ENCODE measurements around the gene STC2.

STC2 gene

DNA sequence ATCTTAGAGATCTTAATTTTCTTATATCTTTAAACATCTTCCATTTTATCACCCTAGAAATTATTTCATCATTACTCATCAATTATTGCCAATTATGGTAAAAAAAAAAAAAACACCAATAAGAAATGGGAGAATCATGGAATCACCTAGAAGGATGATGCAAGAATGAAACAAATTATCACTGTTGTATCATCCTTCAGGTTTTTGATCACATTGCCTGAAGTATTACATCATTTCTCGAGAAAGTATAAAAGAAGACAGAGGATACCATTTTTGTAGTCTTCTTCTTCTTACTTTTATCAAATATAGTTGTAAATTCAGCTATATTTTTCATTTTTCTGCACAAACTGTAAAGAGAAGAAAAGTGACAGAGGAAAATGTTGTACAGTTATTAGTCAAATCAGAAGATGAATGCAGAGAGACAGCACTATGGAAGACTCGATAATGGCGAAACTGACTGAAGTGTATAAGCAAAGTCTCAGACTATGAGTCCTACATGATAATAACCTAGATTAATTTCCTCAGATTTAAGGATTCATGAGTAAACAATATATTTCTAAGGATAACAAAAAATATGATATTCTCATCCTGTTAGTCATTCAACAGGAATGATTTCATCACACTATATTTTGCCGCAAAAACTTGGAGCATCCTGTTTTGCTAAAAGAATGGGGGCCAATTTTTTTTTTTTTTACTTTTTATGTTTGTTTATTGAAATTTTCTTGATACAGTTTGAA is 5.9 kb upstream of the STC2 start:
- H3K27me3 ChIP-seq (ENCODE audit: insufficient read depth, insufficient read length), result peaks cover 8% of the 10 kb centered on the region
- TF ChIP-seq SUZ12 (IDR thresholded peaks at IDR 0.05; ENCODE audit: extremely low read depth, insufficient read depth, insufficient read length) (no peak), ZNF274 (IDR thresholded peaks at IDR 0.05; ENCODE audit: low read depth, low read length) (no peak), YY1 (IDR thresholded peaks at IDR 0.05; ENCODE audit: insufficient read depth, insufficient read length) (no peak)
- no peak overlapping the region for H3K4me3 ChIP-seq (ENCODE audit: insufficient read length, low read depth)
- H3K9ac ChIP-seq (ENCODE audit: insufficient read length, low read depth), result no peak overlapping the region
- H3K9me3 ChIP-seq (ENCODE audit: insufficient read depth, low read length), result peaks cover 4% of the 10 kb centered on the region; the same call in 1 of the 2 replicates
- H3K4me1 ChIP-seq (ENCODE audit: insufficient read depth, insufficient read length), result no peaks in the 10 kb centered on the region
- DNase-seq (ENCODE audit: low read depth, low spot score), result no peak
- no peaks in the 10 kb centered on the region for H3K36me3 ChIP-seq (ENCODE audit: insufficient read depth, insufficient read length, low read length)

DNA sequence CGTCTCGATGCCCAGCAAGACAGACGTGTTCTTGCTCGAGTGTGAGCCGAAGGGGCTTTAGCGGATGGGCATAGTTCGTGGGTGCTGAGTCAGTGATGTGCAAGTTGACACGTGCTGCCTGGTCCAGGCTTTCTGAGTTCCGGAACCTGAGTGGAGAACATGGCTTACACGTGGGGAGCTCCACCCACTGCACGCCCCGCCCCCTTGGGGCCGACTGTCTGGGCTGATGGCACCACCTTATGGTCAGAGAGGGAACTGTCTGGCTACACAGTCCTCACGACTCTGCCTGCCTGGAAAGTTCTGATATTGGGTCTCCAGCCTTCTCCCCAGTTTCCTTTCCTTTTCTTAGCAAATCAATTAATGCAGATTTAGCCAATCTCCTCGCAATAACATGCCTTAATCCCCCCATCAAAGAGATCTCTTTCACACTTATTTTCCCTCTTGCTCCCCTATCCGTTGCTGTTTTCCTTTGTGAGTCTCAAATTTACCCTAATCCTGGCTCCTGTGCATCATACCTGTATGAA is 3.8 kb upstream of the STC2 start:
- peaks cover 20% of the 10 kb centered on the region for H3K27me3 ChIP-seq (ENCODE audit: insufficient read depth, insufficient read length)
- no peak overlapping the region for H3K9ac ChIP-seq (ENCODE audit: insufficient read length, low read depth)

DNA sequence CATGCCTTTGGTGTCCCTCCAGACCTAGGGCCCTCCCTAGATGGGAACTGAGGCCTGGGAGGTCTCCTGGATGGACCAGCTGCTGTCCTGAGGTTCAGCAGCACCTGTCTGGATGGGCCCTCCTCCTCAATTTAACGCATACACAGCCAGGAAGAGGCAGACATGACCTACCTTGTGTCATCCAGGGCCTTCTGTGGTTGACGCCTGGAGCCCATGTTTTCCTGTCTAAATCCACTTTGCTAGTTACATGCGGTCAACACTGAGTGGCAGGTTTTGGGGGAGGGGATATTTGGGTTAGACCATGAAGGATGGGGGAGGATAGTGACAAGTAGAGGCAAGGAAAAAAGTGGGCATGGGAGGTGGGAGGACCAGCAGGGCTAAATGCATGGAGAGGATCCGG is 3.1 kb upstream of the STC2 start:
- Histone ChIP-seq H3K36me3 (ENCODE audit: insufficient read depth, insufficient read length, low read length) (no peaks in the 10 kb centered on the region), H3K4me3 (ENCODE audit: insufficient read length, low read depth) (no peak overlapping the region), H3K27me3 (ENCODE audit: insufficient read depth, insufficient read length) (peaks cover 27% of the 10 kb centered on the region), H3K9ac (ENCODE audit: insufficient read length, low read depth) (no peak overlapping the region), H3K9me3 (ENCODE audit: insufficient read depth, low read length) (peaks cover 4% of the 10 kb centered on the region; the same call in 1 of the 2 replicates), H3K4me1 (ENCODE audit: insufficient read depth, insufficient read length) (no peaks in the 10 kb centered on the region)
- DNase-seq (ENCODE audit: low read depth, low spot score), result no peak
- TF ChIP-seq YY1 (IDR thresholded peaks at IDR 0.05; ENCODE audit: insufficient read depth, insufficient read length) (no peak), ZNF274 (IDR thresholded peaks at IDR 0.05; ENCODE audit: low read depth, low read length) (no peak), SUZ12 (IDR thresholded peaks at IDR 0.05; ENCODE audit: extremely low read depth, insufficient read depth, insufficient read length) (no peak)

More for the DNA sequence above, 3.8 kb upstream of the STC2 start:
- Histone ChIP-seq H3K4me3 (ENCODE audit: insufficient read length, low read depth) (no peak overlapping the region), H3K4me1 (ENCODE audit: insufficient read depth, insufficient read length) (no peaks in the 10 kb centered on the region), H3K9me3 (ENCODE audit: insufficient read depth, low read length) (peaks cover 4% of the 10 kb centered on the region; the same call in 1 of the 2 replicates), H3K36me3 (ENCODE audit: insufficient read depth, insufficient read length, low read length) (no peaks in the 10 kb centered on the region)
- no peak for DNase-seq (ENCODE audit: low read depth, low spot score)
- no peak for TF ChIP-seq ZNF274 (IDR thresholded peaks at IDR 0.05; ENCODE audit: low read depth, low read length)
- no peak for TF ChIP-seq YY1 (IDR thresholded peaks at IDR 0.05; ENCODE audit: insufficient read depth, insufficient read length)
- TF ChIP-seq SUZ12 (IDR thresholded peaks at IDR 0.05; ENCODE audit: extremely low read depth, insufficient read depth, insufficient read length), result no peak

DNA sequence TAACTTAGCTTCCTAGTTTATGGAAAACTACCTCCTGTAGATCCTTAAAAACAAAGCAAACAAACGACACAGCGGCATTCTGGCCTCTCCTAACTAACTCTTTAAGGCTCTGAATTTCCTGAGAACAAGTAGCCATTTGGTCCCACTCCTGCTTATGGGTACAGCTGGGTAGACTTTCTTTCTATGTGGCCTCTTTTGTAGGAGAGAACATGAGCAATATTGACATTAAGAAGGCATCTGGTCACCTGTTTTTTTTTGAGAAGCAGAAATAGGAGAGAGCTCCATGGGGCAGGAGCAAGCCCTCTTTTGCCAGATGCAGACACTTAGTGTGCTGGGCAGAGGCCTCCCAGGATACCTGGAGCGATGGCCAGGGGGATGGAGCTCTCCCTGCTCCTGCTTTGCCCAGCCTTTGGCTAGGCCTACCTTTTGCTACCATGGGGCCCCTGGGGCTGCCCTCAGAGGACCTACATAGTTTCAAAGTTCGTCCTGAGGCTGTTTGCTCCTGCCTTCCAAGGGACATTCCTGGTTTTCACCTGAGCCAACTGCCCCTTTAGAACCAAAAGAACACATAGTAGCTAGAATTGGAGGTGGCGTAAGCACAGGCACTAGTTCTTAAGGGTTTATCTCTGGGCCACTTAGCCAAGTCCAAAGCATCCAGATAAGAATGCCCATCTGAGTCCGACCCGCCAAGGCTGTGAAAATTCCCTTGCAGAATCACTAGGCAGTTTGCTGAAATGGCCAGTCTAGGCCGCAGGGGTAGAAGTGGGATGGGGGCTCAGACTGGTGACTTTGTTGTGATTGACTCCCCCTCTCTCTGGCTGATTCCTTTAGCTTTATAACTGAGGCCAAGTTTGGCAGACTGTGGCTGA is 2.4 kb upstream of the STC2 start:
- H3K9me3 ChIP-seq (ENCODE audit: insufficient read depth, low read length), result peaks cover 4% of the 10 kb centered on the region; the same call in 1 of the 2 replicates
- no peak for TF ChIP-seq YY1 (IDR thresholded peaks at IDR 0.05; ENCODE audit: insufficient read depth, insufficient read length)
- no peak for TF ChIP-seq ZNF274 (IDR thresholded peaks at IDR 0.05; ENCODE audit: low read depth, low read length)
- TF ChIP-seq SUZ12 (IDR thresholded peaks at IDR 0.05; ENCODE audit: extremely low read depth, insufficient read depth, insufficient read length), result no peak
- peaks cover 34% of the 10 kb centered on the region for H3K27me3 ChIP-seq (ENCODE audit: insufficient read depth, insufficient read length)
- H3K9ac ChIP-seq (ENCODE audit: insufficient read length, low read depth), result no peak overlapping the region
- no peaks in the 10 kb centered on the region for H3K4me1 ChIP-seq (ENCODE audit: insufficient read depth, insufficient read length)
- no peaks in the 10 kb centered on the region for H3K36me3 ChIP-seq (ENCODE audit: insufficient read depth, insufficient read length, low read length)
- H3K4me3 ChIP-seq (ENCODE audit: insufficient read length, low read depth), result peak overlapping the region; percentile 37
- DNase-seq (ENCODE audit: low read depth, low spot score), result no peak

DNA sequence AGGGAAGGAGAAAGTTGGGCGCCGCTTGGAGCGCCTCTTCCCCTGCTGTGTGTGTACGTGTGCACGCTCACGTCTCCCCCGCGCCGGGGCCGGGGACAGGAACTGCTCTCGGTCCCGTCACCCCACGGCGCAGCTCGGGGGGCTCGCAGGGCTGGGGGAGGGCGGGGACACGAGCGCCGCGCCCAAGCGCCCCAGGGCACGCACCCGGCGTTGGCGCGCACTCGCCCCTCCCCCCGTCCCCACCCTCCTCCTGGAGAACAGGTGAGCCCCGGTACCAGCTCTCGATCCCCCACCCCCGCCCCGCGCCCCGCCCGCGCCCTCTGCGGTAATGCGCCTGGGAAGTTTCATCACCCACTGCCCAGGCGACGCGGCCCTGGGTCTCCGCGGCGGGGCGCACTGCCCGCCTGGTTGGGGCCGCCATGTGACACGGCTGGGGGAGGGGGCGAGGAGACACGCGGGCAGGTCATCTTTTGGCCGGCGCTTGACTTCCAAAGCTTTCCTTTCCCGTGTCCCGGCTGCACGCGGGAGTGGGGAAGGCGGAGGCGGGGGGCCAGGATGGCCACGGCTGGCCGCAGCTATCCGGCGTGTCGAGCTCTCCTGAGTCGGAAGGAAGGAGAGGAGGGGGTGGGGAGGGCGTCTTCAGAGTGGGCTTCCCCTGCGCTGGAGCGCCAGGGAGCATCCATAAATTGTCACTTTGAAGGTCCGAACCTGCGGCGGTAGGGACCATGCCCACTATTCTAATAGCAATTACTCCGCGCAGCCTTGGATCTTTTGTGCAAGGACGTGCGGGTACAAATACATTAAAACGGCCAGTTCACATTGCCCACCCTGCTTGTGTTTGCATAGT is 1.5 kb upstream of the STC2 start:
- Histone ChIP-seq H3K4me3 (ENCODE audit: insufficient read length, low read depth) (peak overlapping the region; percentile 60), H3K4me1 (ENCODE audit: insufficient read depth, insufficient read length) (no peaks in the 10 kb centered on the region), H3K27me3 (ENCODE audit: insufficient read depth, insufficient read length) (peaks cover 39% of the 10 kb centered on the region), H3K36me3 (ENCODE audit: insufficient read depth, insufficient read length, low read length) (peaks cover 4% of the 10 kb centered on the region), H3K9ac (ENCODE audit: insufficient read length, low read depth) (peak overlapping the region; percentile 72), H3K9me3 (ENCODE audit: insufficient read depth, low read length) (peaks cover 4% of the 10 kb centered on the region; the same call in 1 of the 2 replicates)
- no peak for TF ChIP-seq ZNF274 (IDR thresholded peaks at IDR 0.05; ENCODE audit: low read depth, low read length)
- no peak for TF ChIP-seq SUZ12 (IDR thresholded peaks at IDR 0.05; ENCODE audit: extremely low read depth, insufficient read depth, insufficient read length)
- TF ChIP-seq YY1 (IDR thresholded peaks at IDR 0.05; ENCODE audit: insufficient read depth, insufficient read length), result no peak
- DNase-seq (ENCODE audit: low read depth, low spot score), result no peak

DNA sequence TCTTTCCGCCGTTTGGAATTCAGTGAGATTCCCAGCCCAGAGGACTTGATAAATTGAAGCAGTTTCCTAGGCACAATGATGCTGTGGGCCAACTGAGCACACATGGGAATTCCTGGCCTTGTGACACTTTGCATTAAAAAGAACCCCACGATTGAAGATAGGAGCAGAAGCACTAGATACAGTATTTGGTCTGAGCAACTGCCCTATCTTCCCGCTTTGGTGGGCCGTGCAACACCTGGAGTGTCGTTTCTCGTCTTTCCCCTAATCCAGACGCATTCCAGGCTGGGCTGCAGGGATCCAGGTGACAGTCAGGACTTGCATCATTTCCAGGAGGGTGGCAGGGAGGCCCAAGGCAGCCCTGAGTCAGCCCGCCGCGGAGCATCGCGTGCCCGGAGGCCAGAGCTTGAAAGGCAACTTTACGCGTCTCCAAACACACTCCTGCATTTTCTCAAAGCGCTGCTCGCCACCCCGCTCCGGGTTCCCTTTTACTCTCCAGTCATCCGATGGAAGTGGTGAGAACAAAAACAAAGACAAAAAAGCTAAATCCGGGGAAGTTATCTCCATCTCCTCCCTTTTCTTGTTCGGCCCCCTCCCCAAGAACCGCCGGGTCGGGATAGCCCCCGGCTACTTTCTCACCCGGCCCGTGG is 753 bp upstream of the STC2 start:
- H3K27me3 ChIP-seq (ENCODE audit: insufficient read depth, insufficient read length), result peaks cover 39% of the 10 kb centered on the region
- no peak for TF ChIP-seq ZNF274 (IDR thresholded peaks at IDR 0.05; ENCODE audit: low read depth, low read length)
- TF ChIP-seq SUZ12 (IDR thresholded peaks at IDR 0.05; ENCODE audit: extremely low read depth, insufficient read depth, insufficient read length), result no peak
- no peak for TF ChIP-seq YY1 (IDR thresholded peaks at IDR 0.05; ENCODE audit: insufficient read depth, insufficient read length)
- peak overlapping the region; percentile 60 for H3K4me3 ChIP-seq (ENCODE audit: insufficient read length, low read depth)
- H3K36me3 ChIP-seq (ENCODE audit: insufficient read depth, insufficient read length, low read length), result peaks cover 4% of the 10 kb centered on the region
- DNase-seq (ENCODE audit: low read depth, low spot score), result no peak
- peaks cover 4% of the 10 kb centered on the region; the same call in 1 of the 2 replicates for H3K9me3 ChIP-seq (ENCODE audit: insufficient read depth, low read length)
- H3K9ac ChIP-seq (ENCODE audit: insufficient read length, low read depth), result peak overlapping the region; percentile 72
- H3K4me1 ChIP-seq (ENCODE audit: insufficient read depth, insufficient read length), result no peaks in the 10 kb centered on the region
